A204.1 (cell line): ENCODE data around the gene PUSL1.

Experiments
- FAIRE-seq: peaks from 2 replicates; lab custom pipeline; 2012; peaks lifted over from hg19 to GRCh38; lab: Jason Lieb, UNC

PUSL1 gene

DNA sequence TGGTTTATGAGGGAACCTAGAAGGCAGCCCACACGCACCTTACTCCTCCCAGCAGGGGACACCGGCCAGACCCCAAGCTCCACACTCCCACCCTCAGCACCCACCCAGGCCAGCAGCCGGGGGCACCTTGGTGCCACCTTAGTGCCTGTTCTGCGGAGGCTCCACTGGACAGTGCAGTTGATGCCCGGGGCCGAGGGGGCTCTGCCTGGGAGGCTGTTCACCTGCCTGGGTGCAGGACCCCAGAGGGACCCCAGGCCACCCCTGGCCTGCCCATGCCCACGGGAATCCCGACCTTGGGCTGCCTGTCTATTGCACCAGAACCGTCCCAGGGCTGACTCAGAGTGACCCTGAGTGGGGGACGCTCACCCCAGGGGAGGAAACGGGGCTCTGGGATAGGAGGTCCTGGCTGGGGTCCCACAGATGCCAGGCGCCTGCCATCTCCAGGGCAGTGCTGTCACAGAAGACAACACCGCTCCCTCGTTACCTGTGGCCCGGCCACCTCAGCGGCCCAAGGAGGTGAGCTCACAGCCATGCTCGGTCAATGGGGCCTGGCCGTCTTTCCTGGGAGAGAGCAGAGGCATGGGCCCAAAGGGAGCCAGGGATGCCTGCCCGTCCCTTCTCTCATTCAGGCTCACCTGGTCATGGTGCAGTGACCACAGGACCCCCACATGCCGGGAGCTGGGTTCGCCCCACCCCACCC is 27.5 kb upstream of the PUSL1 start:
- no peak for FAIRE-seq

DNA sequence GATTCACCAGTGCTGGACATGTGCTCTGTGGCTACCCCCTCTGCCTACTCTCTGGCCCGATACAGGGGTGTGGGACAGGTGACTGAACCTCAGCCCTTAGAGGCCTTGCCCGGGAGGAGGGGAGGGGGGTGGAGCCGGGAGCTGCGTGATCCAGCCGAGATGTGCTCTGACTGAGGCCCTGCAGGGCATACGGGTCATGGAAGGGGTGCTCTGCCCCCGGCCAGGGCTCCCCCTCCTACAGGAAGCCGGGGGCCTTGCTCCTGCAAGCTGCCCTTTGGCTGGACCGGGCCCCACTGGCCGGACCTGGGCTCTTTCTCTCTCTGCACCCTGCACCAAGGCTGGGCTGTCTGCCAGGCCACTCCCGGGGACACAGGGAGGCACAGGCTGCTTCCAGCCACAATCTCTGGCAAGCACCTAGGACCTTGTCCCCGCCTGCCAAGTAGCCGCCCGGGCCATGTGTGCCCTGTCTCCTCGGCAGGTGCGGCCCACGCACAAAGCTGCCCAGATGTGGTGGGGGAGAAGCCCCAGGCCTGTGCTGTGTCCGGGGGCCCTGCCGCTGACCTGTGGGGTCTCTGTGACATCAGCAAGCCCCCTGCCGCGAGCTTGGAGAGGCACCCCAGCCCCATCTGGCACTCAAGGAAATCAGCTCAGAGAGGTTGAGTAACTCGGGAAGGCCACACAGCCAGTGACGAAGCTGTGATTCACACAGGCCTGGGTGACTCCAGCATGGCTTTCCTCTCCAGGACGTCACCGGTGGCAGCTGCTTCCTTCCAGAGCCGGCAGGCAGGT is 26.7 kb upstream of the PUSL1 start:
- FAIRE-seq, result no peak

GRCh38 chr1:1282998-1283397 is 25.4 kb upstream of the PUSL1 start:
- FAIRE-seq, result no peak

DNA sequence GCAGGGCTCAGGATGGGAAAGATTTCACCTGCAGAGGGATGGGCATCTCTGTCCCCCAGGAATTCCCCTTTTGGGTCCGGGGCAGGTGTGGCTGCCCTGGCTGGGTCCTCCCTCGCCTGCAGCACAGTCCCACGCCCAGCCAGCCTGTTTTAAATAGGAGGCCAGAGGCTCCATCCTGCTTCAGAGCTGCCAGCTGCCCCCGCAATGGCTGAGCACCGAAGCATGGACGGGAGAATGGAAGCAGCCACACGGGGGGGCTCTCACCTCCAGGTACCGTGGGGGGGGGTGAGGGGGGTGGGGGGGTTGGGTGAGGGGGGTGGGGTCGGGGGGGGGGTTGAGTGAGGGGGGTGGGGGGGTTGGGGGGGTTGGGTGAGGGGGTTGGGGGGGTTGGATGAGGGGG is 24.6 kb upstream of the PUSL1 start:
- no peak for FAIRE-seq

DNA sequence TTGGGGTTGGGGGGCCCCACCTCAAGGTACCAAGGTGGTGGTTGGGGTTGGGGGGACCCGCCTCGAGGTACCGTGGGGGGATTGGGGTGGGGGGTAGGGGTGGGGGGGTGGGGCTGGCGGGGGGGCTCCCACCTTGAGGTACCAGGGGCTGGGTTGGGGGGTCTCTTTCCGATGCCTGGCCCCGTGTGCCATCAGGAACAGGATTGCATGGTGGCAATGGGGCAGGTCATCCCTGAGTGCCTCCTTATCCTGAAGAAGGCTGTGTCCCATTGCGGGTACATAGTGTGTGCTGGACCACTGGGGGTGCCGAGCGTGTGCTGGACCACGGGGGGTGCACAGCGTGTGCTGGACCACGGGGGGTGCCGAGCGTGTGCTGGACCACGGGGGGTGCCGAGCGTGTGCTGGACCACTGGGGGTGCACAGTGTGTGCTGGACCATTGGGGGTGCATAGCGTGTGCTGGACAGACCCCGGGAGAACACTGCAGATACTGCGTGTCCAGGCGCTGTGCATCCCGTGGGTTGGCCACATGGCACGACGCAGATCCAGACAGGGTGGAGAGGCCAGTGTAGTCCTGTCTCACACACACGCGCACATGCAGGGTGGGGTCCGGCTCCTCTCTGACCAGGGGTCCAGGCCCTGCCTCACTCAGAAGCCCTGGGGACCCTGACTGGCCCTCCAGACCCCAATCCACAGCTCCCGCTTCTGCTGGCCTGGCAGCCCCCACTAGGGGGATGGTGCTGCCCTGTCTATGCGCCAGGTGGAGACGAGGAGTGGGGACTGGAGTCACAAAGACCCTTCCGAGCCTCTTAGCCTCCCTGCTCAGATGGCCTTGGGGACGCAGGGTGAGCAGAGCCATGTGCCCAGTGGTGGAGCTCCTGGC is 23.9 kb upstream of the PUSL1 start:
- FAIRE-seq, result no peak

GRCh38 chr1:1285102-1285571 is 23.3 kb upstream of the PUSL1 start:
- no peak for FAIRE-seq

- FAIRE-seq, result no peak
These were observed 22.6 kb upstream of the PUSL1 start for GRCh38 chr1:1285611-1286311.

DNA sequence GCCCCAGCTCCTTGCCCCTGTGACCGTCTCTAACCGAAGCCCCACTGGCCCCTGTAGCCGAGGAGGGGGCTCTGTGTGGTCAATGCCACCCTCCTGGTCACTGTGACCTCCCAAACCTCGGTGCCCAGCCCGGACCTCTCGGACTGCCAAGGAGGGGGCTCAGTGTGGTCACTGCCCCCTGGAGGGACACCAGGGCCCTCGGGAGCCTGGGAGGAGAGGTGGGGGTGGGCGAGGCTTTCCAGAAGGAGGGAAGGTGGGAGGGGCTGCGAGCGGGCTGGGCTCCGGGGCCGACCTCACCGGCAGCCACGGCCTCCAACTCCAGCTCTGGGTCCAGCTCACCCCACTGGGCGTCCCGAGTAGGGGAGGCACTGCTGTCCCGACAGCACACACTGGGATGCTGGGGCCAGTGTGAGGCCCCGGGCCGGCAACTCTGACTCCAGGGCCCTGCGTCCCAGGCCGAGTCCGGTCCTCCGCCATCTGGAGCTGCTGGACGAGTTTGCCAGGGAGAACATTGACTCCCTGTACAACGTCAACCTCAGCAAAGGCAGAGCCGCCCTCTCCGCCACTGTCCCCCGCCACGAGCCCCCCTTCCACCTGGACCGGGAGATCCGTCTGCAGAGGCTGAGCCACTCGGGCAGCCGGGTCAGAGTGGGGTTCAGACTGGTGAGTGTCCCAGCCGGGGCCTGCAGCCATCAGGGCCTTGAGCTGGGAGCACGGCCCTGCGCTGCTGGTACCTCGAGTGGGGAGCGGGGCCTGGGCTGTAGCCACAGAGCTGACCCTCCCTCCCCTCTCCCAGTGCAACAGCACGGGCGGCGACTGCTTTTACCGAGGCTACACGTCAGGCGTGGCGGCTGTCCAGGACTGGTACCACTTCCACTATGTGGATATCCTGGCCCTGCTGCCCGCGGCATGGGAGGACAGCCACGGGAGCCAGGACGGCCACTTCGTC is 21.8 kb upstream of the PUSL1 start:
- FAIRE-seq, result no peak

DNA sequence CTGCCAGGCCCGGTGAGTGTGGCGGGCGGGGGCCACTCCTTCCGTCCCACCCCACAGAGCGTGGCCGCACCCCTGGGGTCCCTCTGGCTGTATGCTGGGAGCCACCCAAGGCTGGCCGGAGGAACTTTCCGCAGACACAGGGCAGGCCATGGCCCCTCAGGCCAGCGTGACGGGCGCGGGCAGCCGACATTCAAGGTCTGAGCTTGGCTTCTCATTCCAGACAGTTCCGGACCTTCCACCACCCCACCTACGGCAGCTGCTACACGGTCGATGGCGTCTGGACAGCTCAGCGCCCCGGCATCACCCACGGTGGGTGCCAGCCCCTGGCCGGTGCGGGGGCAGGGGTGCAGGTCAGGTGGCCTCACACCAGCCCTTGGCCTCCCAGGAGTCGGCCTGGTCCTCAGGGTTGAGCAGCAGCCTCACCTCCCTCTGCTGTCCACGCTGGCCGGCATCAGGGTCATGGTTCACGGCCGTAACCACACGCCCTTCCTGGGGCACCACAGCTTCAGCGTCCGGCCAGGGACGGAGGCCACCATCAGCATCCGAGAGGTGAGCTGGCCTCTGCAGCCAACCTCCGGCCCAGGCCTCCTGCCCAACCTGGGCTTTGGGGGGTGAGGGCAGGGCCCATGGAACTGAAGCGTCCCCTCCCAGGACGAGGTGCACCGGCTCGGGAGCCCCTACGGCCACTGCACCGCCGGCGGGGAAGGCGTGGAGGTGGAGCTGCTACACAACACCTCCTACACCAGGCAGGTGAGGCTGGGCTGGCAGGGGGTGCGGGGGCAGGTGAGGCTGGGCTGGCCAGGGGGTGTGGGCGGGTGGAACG is 20.9 kb upstream of the PUSL1 start:
- no peak for FAIRE-seq

GRCh38 chr1:1290238-1290731 is 18.1 kb upstream of the PUSL1 start:
- FAIRE-seq, result no peak

GRCh38 chr1:1291023-1291528 is 17.3 kb upstream of the PUSL1 start:
- no peak for FAIRE-seq

- FAIRE-seq, result no peak
These were observed 16.6 kb upstream of the PUSL1 start for GRCh38 chr1:1291548-1292441.

DNA sequence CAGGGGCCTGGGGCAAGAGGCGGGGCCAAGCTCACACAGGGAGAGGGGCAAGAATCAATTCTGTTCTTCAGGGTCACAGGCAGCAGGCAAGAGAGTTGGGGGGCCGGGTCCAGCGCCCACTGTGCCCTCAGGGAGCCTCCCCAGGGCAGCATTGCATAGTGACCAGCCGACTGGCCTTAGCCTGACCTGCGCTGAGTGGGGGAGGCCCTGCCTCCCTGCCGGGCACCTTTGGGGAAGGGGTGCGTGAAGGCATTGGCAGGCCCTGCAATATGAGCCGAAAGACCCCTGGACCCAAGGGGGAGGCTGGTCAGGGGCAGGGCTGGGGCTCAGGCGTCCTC is 16.0 kb upstream of the PUSL1 start:
- no peak for FAIRE-seq

- FAIRE-seq, result no peak
These were observed 15.5 kb upstream of the PUSL1 start for GRCh38 chr1:1292851-1293250.

- no peak for FAIRE-seq
These were observed 14.8 kb upstream of the PUSL1 start for GRCh38 chr1:1293263-1294249.

- no peak for FAIRE-seq
These were observed 14.0 kb upstream of the PUSL1 start for GRCh38 chr1:1294250-1294890.
